Common myeloid progenitor, CD34-positive (primary cell): ENCODE data around the gene CBX1.

Experiments
- CTCF ChIA-PET: fragments of 350-600 bp; sonication (Branson Sonifier 250); formaldehyde crosslinking; loops from one replicate; lab custom pipeline; 2021; ENCODE audit warnings: antibody characterized with exemption; lab: Charles Lee
- POLR2A ChIA-PET: fragments of 350-600 bp; sonication (Branson Sonifier 250); formaldehyde crosslinking; loops from one replicate; lab custom pipeline; 2021; ENCODE audit warnings: antibody characterized with exemption; lab: Charles Lee
- DNase-seq, 3 donors: peaks; one replicate each; pipeline versions ENCODE4 v3.0.0 to v3.0.0-alpha.2; 2013
- H3K27ac ChIP-seq, 2 experiments: 1 replicate in 1 of 2; 2 replicates in 1 of 2; pipeline ENCODE4 v1.7.0; 2013; ENCODE audit warnings: inconsistent platforms in 2 of 2, low read length in 2 of 2, mild to moderate bottlenecking in 2 of 2, low read depth in 1 of 2, moderate library complexity in 1 of 2; ENCODE audit not compliant: severe bottlenecking in 2 of 2, insufficient read depth in 1 of 2, poor library complexity in 1 of 2
- H3K27me3 ChIP-seq, 5 experiments: replicated peaks in 2 of 5; 1 replicate in 3 of 5; 2 replicates in 2 of 5; pipeline versions ENCODE4 v1.6.1 to v1.7.0; 2013; ENCODE audit warnings: low read length in 4 of 5, mild to moderate bottlenecking in 2 of 5, moderate library complexity in 2 of 5, inconsistent platforms in 1 of 5; ENCODE audit not compliant: insufficient read depth in 5 of 5, control insufficient read depth in 4 of 5
- H3K36me3 ChIP-seq, 4 experiments: 1 replicate in 2 of 4; 2 replicates in 2 of 4; pipeline versions ENCODE4 v1.6.1 to v1.7.0; 2013; ENCODE audit warnings: low read length in 3 of 4, control low read depth in 1 of 4, mild to moderate bottlenecking in 1 of 4; ENCODE audit not compliant: control insufficient read depth in 4 of 4, insufficient read depth in 4 of 4
- H3K4me1 ChIP-seq, 4 experiments: 1 replicate in 3 of 4; 2 replicates in 1 of 4; pipeline versions ENCODE4 v1.6.1 to v1.7.1; 2013; ENCODE audit warnings: low read length in 3 of 4, mild to moderate bottlenecking in 3 of 4, control low read depth in 1 of 4, inconsistent platforms in 1 of 4, moderate library complexity in 1 of 4; ENCODE audit not compliant: control insufficient read depth in 4 of 4, insufficient read depth in 4 of 4; ENCODE audit errors: control extremely low read depth in 1 of 4
- H3K4me3 ChIP-seq, 7 experiments: 1 replicate in 4 of 7; 2 replicates in 3 of 7; pipeline versions ENCODE4 v1.5.1 to v1.7.0; 2013; ENCODE audit warnings: mild to moderate bottlenecking in 7 of 7, low read length in 6 of 7, moderate library complexity in 6 of 7, inconsistent platforms in 2 of 7, low read depth in 2 of 7, control low read depth in 1 of 7; ENCODE audit not compliant: insufficient read depth in 4 of 7, control insufficient read depth in 1 of 7; ENCODE audit errors: extremely low read depth in 1 of 7
- H3K9me3 ChIP-seq, 5 experiments: 1 replicate in 4 of 5; 2 replicates in 1 of 5; pipeline versions ENCODE4 v1.6.1 to v1.7.1; 2013; ENCODE audit warnings: low read length in 4 of 5, mild to moderate bottlenecking in 2 of 5, inconsistent platforms in 1 of 5, low read depth in 1 of 5, moderate library complexity in 1 of 5; ENCODE audit not compliant: control insufficient read depth in 4 of 5, insufficient read depth in 2 of 5; ENCODE audit errors: control extremely low read depth in 1 of 5
- WGBS: methylation state at CpG from one replicate; pipeline ENCODE4 v1.1.5; 2013; ENCODE audit not compliant: insufficient coverage; 5-methylcytosine and 5-hydroxymethylcytosine counted together

Gene CBX1

GRCh38 chr17:48062273-48062672, 39.0 kb downstream of the CBX1 start:
- DNase-seq = no peak
- H3K4me3 ChIP-seq = no peak overlapping the region
- H3K4me1 ChIP-seq = no peaks in the 10 kb centered on the region
- no peak overlapping the region for H3K27ac ChIP-seq
- WGBS = 100% methylated on average over 5 of the region's 7 CpGs
- ChIA-PET CTCF (interaction anchor here (0.8 to 3.2 kb wide), 8 partner anchors 10 to 86 kb away, joined by 3 to 12 read pairs (median 4); no protein-coding TSS in a partner anchor), POLR2A (no interaction called here)
- no peaks in the 10 kb centered on the region for H3K9me3 ChIP-seq
- H3K36me3 ChIP-seq = peaks cover 17 to 82% (median 72%) of the 10 kb centered on the region in 4 experiments
- H3K27me3 ChIP-seq = no peaks in the 10 kb centered on the region

GRCh38 chr17:48060249-48060648, 41.0 kb downstream of the CBX1 start:
- Histone ChIP-seq H3K9me3 (no peaks in the 10 kb centered on the region), H3K4me3 (no peak overlapping the region), H3K27ac (no peak overlapping the region), H3K4me1 (no peaks in the 10 kb centered on the region), H3K36me3 (peaks cover 22 to 90% (median 80%) of the 10 kb centered on the region in 4 experiments), H3K27me3 (no peaks in the 10 kb centered on the region)
- ChIA-PET POLR2A (no interaction called here), CTCF (interaction anchor here (1.2 to 3.2 kb wide), 3 partner anchors 15 to 33 kb away, joined by 5 to 12 read pairs (median 9); no protein-coding TSS in a partner anchor)
- no peak for DNase-seq
- WGBS = 84% methylated on average over 4 of the region's 7 CpGs

- H3K4me1 ChIP-seq = no peaks in the 10 kb centered on the region
- no peak overlapping the region for H3K4me3 ChIP-seq
- H3K36me3 ChIP-seq = peaks cover 22 to 89% (median 75%) of the 10 kb centered on the region in 4 experiments
- no peaks in the 10 kb centered on the region for H3K9me3 ChIP-seq
- ChIA-PET POLR2A (interaction anchor here (1.0 kb wide), 1 partner anchor 164 kb away, joined by 3 read pairs; no protein-coding TSS in a partner anchor), CTCF (interaction anchor here (1.7 to 4.2 kb wide), 5 partner anchors 9 to 32 kb away, joined by 5 to 16 read pairs (median 7); no protein-coding TSS in a partner anchor)
- H3K27me3 ChIP-seq = no peaks in the 10 kb centered on the region
- 97% methylated on average over 32 of the region's 32 CpGs for WGBS
- DNase-seq = no peak
- H3K27ac ChIP-seq = no peak overlapping the region
These were observed 42.1 kb downstream of the CBX1 start for GRCh38 chr17:48059125-48059668.

- no peak for DNase-seq
- Histone ChIP-seq H3K4me1 (peaks cover 0 to 2% (median under 1%) of the 10 kb centered on the region in 4 experiments), H3K27ac (no peak overlapping the region), H3K4me3 (no peak overlapping the region), H3K36me3 (peaks cover 22 to 92% (median 76%) of the 10 kb centered on the region in 4 experiments), H3K9me3 (no peaks in the 10 kb centered on the region), H3K27me3 (no peaks in the 10 kb centered on the region)
- ChIA-PET POLR2A (interaction anchor here (1.0 kb wide), 1 partner anchor 163 kb away, joined by 3 read pairs; no protein-coding TSS in a partner anchor), CTCF (interaction anchor here (1.1 to 4.2 kb wide), 6 partner anchors 10 to 32 kb away, joined by 4 to 16 read pairs (median 6); no protein-coding TSS in a partner anchor)
- over 99% methylated on average over 11 of the region's 11 CpGs for WGBS
These were observed 42.7 kb downstream of the CBX1 start for GRCh38 chr17:48058393-48059124.

DNA sequence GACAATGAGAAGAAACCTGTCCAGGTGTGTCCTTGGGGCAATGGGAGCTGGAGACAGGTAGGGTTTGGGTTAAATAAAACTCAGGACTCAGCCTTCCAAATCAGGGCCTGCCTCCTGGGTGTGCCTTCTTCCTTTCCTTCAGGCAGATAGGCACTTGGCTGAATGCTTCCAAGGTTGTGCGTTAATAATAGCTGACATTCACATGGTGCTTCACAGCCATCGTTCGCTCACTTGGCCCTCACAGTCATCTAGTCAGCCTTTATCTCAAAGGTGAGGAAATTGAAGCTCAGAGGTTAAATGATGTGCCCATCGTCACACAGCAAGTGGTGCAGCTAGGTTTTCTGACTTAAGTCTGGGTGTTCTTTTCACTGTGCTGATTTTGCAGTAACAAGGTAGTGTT, 43.7 kb downstream of the CBX1 start:
- no peaks in the 10 kb centered on the region for H3K27me3 ChIP-seq
- H3K4me3 ChIP-seq = no peak overlapping the region
- no peak for DNase-seq
- ChIA-PET CTCF (interaction anchor here (1.1 to 4.2 kb wide), 5 partner anchors 11 to 75 kb away, joined by 3 to 16 read pairs (median 7); no protein-coding TSS in a partner anchor), POLR2A (no interaction called here)
- H3K9me3 ChIP-seq = no peaks in the 10 kb centered on the region
- H3K27ac ChIP-seq = no peak overlapping the region
- peaks cover 22 to 95% (median 79%) of the 10 kb centered on the region in 4 experiments for H3K36me3 ChIP-seq
- 100% methylated on average over 4 of the region's 4 CpGs for whole genome bisulfite sequencing
- H3K4me1 ChIP-seq = peaks cover 0 to 11% (median 10%) of the 10 kb centered on the region in 4 experiments

- peaks cover 17 to 95% (median 79%) of the 10 kb centered on the region in 4 experiments for H3K36me3 ChIP-seq
- no peaks in the 10 kb centered on the region for H3K27me3 ChIP-seq
- CTCF ChIA-PET = interaction anchor here (1.1 to 4.2 kb wide), 5 partner anchors 13 to 75 kb away, joined by 3 to 16 read pairs (median 10); no protein-coding TSS in a partner anchor
- 93% methylated on average over 2 of the region's 2 CpGs for WGBS
- POLR2A ChIA-PET = no interaction called here
- no peak overlapping the region for H3K27ac ChIP-seq
- no peaks in the 10 kb centered on the region for H3K9me3 ChIP-seq
- no peak overlapping the region for H3K4me3 ChIP-seq
- H3K4me1 ChIP-seq = peaks cover 0 to 19% (median 17%) of the 10 kb centered on the region in 4 experiments
- no peak for DNase-seq
These were observed 44.4 kb downstream of the CBX1 start for GRCh38 chr17:48056879-48057278.
